ENCODE data around the gene CHST11.
"Not testable (repeated sequence)": the region's sequence is repeated elsewhere in the genome, so short reads cannot be mapped to it uniquely, and the experiment has no call there.

CHST11 gene

DNA sequence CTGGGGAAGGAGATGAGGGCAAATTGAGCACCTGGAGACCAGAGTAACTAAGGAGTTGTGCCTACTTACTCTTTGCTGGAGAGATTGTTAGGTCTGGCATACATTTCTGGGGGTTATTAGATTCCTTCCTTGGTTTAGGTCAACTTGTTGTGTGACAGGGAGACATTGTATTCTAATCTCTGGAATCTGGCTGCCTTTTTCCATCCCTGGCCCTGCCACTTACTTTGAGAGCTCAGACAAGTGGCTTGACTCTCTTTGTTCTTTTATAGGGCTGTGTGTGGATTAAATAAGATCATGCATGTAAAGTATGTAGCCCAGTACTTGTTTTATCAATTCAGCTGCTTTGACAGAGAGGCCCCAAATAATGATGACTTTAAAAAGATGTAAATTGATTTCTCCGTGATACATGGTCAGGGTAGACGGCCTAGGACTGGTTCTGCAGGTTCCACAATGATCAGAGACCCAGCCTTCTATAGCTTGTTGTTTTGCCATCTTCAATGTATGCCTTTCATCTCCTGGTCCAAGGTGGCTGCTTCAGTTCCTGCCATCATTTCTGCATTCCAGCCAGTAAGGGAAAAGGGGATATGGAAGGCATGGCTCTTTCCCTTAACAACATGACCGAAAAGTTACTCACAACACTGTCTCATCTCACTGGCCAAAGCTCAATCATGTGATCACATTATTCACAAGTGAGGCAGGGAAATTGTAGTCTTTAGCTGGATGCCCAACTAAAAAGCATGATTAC, 72.6 kb downstream of the CHST11 start:
- DNase-seq, result no peak

DNA sequence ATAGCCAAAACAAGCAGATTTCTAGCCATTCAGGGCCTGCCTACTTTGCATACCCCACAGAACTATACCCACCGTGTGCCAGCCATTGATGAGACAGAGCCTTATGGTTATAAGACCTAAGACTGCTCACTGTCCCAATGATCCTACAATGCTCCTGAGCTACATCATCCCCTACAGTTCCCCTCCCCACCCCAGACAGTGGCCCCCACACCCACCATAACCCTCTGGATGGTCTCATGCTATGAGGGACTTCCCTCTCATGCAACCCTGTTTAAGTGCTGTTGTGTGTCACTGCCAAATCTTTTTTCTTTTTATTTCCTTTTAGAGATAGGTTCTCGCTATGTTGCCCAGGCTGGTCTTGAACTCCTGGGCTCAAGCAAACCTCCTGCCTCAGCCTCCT, 75.9 kb downstream of the CHST11 start:
- DNase-seq, result no peak

DNA sequence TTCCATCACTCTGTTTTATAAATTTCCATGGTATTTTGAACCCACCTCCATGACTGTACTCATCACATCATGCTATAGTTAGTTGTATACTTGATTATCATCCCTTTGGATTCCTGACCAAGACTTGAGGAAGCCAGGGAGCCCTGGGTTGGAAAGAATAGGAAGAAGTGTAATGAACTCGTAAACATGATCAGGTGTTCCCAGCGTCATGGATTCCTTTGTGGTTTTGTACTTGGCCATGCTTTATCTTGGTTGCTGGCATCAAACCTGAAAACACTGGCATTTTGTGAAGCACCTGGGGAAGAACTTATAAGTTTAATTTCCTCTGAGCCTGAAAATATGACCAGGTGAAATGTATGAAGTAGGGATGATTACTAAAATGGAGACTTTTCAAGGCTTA, 76.4 kb downstream of the CHST11 start:
- DNase-seq, result no peak

DNA sequence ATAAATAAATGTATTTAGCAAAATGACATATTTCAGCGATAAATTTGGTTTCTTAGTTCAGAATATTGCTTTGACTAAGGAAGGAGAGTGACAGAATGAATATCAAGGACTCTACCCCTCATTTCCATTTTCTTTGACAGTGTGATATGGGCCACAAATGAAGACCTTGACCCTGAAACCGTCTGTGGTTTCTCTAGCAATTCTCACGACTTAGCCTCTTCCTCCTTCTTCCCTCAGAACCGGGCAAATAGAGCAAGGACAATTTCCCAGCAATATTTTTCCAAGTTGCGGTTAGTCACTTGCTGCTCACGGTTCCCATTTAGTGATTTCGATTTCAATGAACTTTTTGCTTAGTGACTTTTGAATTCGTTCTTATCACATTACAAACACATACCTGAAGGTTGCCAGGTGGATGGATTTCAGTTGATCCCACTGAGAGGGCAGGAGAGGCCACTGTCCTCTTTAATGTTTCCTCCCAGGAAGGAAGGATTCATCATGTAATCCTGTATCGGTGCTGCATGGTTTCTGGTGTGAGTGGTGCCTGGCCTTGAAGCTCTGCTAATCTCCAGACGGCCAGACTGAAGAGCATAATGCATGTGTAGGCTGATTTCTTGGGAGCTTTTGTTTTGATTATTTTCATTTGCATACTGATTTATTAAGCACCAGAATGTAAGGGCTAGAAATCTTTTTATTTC, 77.6 kb downstream of the CHST11 start:
- DNase-seq, result no peak

DNA sequence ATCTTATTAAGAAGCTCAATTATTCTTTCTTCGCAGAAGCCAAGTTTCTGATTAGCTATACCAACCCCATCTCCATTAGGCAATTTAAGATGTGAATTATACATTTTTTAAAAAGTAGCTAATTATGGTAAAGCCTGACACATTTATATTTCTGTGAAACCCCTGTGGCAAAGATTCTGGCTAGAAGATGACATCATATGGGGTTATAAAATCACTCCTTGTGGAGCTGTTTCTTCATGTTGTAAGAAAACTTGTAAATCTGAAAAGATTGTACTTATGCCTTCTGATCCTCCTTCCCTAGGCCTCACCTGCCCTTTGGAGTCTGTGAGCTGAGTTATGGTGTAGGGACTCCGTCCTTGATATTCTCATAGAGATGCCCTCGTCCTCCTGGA, 78.1 kb downstream of the CHST11 start:
- DNase-seq, result no peak

DNA sequence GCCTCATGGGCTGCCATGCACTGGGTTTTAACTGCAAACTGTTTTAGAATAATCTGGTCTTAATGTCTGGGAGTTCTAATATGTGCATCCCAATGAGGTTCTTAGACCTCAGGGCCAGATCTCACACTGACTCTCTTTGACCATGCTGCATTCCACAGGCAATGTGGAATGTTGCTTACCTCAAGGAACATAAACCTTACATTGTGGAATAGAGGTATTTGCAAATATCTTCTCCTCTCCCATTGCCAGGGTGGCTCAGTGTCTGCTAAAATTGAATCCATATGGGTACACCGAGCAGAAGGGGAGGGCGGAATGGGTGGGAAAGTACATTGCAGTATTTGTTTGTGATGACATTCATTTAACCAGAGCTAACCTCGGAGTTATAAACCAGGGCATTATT, 78.6 kb downstream of the CHST11 start:
- peak; percentile 90 for DNase-seq

DNA sequence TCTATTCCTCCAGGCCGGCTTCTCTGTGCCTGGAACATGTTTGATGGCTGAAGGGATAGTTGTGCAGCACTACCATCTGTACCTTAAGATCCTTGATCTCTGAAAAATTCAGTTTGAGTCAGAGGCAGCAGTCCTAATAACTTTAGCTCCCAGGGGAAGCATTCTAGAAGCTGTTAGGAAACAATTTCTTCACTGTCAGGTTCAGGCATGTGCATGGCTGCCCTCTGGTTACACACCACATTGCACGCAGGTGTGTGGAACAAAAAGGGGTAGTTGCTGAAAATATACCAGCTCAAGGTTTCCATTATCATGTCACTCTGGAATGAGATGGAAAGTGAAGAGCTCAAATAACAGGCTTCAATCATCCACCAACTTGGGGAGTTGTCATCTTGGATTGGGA, 80.1 kb downstream of the CHST11 start:
- DNase-seq, result no peak

DNA sequence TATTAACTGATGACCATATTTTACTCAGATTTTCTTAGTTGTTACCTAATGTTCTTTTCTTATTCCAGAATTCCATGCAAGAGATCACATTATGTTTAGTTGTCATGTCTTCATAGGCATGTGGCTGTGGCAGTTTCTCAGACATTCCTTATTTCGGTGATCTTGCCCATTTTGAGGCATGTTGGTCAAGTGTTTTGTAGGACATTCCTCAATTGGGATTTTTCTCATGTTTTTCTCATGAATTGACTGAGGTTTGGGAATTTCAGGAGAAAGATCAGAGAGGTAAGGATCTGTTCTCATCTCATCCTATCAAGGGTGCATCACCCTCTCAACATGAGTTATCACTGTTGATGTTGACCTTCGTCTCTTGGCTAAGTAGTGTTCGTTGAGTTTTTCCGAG, 81.3 kb downstream of the CHST11 start:
- DNase-seq, result peak; percentile 49

DNA sequence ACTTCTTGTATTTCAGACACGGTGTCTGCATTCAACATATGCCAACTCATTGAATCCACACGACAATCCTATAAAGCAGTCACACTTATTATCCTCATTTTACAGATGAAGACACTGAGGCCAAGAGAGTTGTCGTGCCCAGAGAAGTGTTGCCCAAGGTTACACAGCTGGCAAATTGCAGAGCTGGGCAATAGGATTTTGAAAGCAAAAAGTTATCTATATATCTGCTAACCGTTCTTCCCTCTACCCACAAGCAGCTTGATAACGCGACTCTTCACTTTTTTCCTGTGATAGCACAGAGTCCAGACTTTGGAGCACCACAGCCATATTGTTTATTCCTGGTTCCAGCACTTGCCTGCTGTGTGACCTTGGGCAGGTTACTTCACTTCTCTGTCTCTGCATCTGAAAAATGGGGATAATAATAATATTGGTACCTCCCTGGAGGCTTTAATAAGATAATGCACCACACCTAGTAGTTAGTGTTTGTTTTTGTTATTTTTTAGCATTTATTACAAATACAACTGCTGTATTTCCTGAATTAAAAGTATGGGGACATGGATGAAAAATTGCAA, 82.2 kb downstream of the CHST11 start:
- no peak for DNase-seq

DNA sequence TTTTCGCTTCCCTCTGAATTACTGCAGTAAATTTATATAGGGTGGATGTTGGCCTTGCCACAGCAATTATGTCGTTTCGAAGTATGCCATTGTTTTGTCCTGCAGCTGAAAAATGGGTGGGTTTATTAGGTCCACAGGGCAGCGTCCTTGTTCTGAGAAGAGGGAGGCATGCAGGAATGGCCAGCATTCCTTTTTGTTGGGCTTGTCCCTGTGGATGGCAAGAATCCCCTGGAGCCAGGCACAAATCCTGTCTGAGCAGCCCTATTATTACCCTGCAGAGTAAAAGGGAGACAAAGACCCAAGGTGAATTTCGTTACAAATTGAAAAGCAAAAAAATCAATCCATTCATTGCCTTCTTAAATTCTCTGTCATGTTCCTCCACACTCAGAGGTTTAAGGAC, 88.1 kb downstream of the CHST11 start:
- DNase-seq, result no peak

DNA sequence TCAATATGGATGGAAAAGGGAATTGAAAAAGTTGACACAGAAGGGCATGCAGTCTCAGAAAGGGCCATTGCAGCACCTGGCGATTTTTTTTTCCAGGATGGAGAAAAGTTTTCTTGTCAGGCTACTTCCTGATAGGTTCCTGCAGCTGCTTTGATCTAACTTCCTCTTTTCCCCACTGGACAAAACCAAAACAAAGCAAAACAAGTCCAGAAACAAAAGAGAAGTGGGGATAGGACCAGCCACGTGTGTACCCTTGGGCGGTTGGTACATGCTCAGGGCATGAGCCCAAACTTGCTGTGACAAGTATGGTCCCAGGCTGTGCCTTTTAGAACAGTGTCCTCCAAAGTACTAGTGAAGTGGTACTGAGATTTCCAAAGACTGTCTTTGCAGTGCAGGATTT, 89.8 kb downstream of the CHST11 start:
- DNase-seq, result no peak

DNA sequence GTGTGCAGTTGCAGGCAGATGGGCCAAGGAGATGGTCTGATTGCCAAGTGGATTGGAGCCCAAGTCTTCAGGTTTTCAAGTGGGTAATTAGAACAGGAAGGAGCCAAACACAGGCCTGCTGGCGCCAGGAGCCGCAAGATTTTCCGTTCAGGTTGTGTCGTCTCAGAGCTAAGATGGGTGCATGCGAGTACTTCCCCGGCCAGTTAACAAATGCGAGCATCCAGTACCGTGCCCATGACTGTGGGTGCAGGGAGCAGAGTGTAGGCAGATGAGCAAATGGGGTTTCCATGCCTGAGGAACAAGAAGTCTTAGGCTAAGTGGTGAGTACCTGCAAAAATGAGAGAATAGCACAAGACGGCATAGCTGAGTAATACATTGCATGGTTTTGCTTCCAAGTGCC, 90.5 kb downstream of the CHST11 start:
- no peak for DNase-seq

DNA sequence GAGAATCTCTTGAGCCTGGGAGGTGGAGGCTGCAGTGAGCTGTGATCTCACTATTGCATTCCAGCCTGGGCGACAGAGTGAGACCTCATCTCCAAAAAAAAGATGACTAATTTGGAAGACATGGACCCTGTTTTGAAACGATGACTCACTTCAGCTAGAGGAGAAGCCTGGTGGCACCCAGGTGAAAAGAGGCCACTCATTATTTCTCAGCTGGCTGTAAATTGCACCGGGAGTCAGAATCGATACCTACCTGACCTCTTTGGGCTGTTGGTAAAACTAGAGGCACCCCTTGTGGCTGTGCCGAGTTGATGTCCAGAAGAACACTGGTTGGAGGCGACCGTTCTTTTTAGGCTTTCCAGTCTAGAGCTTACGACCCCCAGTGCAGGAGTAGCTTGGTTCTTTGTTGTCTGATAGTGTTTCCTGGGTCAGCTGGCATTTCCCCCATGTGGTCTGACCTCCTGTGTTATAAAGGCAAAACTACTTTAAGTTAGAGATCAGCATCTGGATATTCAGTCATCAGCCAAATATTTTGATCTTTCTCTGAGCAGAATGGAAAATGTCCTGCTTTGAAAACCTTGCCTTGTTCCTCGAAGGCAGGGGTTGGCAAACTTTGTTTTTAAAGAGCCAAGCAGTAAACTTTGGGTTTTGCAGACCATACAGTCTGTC, 93.2 kb downstream of the CHST11 start:
- DNase-seq, result peak; percentile 50

DNA sequence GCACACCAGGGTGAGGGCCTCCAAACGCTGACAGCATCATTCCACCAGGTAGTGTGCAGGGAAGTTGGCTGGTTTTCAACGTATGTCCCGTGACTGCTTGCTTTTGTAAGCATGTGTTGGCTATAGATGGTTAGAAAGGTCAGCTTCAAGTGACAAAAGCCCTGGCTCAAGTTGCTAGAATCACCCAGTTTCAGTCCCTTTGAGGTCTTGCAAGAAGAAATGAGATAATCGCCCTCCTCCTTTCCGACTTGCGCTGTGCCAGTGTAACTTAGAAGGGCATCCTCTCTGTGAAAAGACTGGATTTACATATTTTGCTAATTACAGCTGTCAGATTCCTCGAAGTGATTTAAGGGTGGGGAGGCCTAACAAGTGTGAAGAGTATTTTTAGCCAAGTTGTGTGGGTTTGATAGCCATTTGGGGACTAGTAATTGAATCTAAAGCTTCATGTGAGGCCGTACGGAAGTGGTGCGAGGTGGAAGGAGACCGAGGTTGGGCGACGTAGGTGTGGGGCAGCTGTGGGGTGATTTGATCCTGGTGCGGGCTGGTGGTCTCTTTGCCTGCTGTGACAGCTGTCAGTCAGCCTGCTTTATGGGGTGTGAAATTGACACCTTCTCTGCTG, 94.7 kb downstream of the CHST11 start:
- DNase-seq, result no peak

DNA sequence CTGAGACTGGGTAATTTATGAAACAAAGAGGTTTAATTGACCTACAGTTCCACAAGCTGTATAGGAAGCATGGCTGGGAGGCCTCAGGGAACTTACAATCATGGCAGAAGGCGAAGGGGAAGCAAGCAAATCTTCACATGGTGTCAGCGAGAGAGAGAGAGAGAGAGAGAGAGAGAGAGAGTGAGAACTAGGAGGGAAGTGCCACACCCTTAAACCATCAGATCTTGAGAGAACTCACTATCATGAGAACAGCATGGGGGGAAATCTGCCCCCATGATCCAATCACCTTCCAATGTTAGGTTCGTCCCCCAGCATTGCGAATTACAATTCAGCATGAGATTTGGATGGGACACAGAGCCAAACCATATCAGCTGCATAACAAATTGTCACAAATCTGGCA, 96.7 kb downstream of the CHST11 start:
- DNase-seq, result no peak

DNA sequence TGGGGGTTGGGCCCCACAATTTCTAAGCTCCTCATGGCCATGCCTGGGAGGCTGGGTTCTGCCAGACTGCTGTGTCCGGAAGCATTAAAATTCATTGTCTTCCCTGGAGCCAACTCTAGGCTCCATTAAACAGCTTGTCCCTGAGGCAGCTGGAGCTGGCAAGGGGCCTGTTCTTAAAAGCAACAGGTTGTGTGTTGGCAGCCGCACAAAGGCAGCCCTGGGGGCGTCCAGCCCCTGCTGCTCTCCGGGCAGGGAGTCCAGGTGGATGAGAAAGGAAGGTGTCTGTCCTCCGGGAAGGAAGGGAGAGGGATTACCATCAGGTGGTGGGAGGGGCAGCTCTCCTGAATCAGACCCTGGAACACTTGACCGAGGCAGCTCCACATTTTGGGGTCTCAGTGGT, 98.9 kb downstream of the CHST11 start:
- no peak for DNase-seq

DNA sequence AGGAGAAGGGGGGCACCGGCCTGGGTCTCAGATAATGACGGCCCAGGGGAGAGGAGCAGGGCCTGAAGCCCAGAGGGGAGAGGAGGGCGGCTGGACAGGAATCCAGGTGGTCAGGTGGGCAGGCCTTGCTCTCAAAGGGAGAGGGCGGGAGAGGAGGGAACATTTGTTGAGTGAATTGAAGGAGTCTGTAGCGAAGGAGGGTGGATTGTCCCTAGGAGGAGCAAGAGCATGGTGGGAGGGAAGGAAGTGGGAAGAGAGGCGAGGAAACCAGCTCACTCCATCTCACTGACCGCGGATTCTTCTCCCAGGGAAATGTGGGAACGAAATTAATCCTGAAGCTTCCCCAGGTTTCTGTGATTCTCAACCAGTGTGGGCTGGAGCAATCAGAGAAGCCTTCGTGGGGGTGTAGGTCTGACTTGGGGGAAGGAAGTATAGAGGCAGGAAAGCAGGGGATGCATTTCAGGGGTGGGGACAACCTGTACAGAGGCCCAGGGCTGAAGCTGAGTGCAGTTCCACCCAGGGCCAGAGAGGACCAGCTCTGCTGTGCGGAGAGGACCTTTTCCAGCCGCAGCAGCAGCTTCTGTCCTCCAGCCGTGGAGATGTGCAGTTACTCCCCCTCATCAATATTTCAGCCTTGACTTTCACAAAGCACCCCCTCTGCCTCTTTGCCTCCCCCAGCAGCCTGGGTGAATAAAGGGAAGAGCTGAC, 100.9 kb downstream of the CHST11 start:
- no peak for DNase-seq

DNA sequence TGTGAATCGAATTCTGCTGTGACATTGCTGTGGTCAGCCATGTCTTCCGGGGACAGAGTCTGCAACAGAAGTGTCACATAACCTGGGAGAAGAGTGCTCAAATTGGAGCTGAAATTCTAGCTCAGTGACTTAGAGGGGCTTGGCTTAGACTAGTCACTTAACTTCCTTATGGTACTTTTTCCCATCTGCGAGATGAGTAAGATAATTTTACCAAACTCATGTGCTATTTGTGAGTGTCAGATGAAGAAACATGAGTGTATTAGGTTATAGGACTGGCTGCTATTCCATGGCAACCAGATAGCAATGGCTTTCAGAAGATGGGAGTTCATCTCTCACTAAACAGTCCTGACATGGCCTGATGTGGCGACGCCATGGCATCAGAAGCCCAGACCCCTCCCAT, 104.1 kb downstream of the CHST11 start:
- no peak for DNase-seq

DNA sequence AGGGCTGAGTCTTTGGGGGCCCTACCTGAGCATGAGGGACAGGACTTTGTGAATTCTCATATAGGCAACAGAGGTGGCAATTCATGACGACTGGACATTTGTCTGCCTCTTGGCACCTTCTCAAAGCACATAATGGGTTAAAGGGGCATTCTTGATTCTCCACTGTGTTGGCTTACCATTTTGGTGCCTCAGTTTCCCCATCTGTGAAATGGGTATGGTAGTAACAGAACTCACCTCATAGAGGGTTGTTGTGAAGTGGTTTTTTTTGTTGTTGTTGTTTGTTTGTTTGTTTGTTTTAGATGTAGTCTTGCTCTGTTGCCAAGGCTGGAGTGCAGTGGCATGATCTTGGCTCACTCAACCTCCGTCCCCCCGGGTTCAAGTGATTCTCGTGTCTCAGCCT, 106.0 kb downstream of the CHST11 start:
- no peak for DNase-seq

DNA sequence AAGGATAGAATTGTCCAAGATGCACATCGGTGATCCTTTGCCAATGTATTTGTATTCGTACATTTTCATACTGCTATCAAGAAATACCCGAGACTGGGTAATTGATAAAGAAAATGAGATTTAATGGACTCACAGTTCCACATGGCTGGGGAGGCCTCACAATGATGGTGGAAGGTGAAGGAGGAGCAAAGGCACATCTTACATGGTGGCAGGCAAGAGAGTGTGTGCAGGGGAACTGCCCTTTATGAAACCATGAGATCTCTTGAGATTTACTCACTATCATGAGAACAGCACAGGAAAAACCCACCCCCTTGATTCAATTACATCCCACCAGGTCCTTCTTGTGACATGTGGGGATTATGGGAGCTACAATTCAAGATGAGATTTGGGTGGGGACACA, 107.9 kb downstream of the CHST11 start:
- not testable (repeated sequence) for DNase-seq

DNA sequence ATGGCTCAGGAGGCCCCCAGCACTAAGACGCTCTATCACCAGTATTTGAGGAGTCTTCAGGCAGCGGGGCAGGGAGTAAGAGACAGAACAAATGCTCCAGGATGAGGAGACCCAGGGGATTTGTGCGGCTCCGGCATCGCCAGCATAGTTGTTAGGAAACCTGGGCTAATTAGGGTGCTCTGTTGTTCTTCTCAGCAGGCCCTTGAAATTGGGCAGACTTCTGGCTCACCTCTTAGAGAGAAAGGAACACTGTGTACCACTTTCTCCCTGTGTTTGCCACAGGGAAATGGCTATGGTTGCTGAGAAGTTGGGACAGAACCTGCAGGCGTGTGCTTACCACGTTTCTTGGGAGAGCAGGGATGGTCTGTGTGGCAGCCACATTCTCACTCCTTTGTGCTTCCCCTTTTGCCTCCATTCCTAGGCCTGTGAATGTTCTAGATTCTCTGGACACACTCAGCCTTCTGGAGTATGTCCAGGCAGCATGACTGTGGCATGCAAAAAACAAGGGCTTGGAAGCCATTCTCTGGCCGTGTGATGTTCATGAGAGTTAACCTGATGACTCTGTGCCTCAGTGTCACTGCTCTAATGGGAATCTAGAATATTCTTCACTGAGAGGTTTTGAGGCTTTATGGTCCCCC, 109.0 kb downstream of the CHST11 start:
- no peak for DNase-seq
